Fibroblast of lung (primary cell): ENCODE results near the gene RBM28. TPM values are rescaled to one million over a fixed set of nuclear protein-coding genes. Genes with fewer than 3 reads are reported as not detected.

Experiments used
- DNase-seq, 2 donors: peaks; one replicate each; pipeline versions ENCODE4 v3.0.0 to v3.0.0-alpha.2; 2010; ENCODE audit warnings: low read depth in 2 of 2
- H2AFZ ChIP-seq: 2 replicates; pipeline ENCODE4 v1.5.1; 2012; ENCODE audit warnings: low read length, control low read depth, inconsistent platforms
- H3K27ac ChIP-seq: 2 replicates; pipeline ENCODE4 v1.5.1; 2011; ENCODE audit warnings: low read length, control low read depth; ENCODE audit not compliant: insufficient read depth
- H3K27me3 ChIP-seq: 2 replicates; pipeline ENCODE4 v1.5.1; 2011; ENCODE audit warnings: mild to moderate bottlenecking, low read length; ENCODE audit not compliant: control insufficient read depth, insufficient read depth
- H3K36me3 ChIP-seq: 2 replicates; pipeline ENCODE4 v1.5.1; 2011; ENCODE audit warnings: low read length; ENCODE audit not compliant: control insufficient read depth, insufficient read depth
- H3K4me1 ChIP-seq: 2 replicates; pipeline ENCODE4 v1.5.1; 2011; ENCODE audit warnings: low read length; ENCODE audit not compliant: control insufficient read depth, insufficient read depth; ENCODE audit errors: extremely low read depth
- H3K4me2 ChIP-seq: 2 replicates; pipeline ENCODE4 v1.5.1; 2011; ENCODE audit warnings: low read length, control low read depth; ENCODE audit not compliant: insufficient read depth; ENCODE audit errors: extremely low read depth
- H3K4me3 ChIP-seq, 4 experiments: fragments of 200-600 bp in 1 of 4; sonication (generic) in 1 of 4; replicated peaks in 1 of 4; 2 replicates each; pipeline ENCODE4 v1.5.1; 2011 to 2016; ENCODE audit warnings: low read length in 4 of 4, low read depth in 3 of 4, mild to moderate bottlenecking in 3 of 4, control low read depth in 2 of 4, inconsistent platforms in 1 of 4, mixed read lengths in 1 of 4; ENCODE audit not compliant: insufficient read depth in 1 of 4; ENCODE audit errors: control extremely low read depth in 1 of 4
- H3K79me2 ChIP-seq: 2 replicates; pipeline ENCODE4 v1.5.1; 2012; ENCODE audit warnings: mild to moderate bottlenecking, low read length, inconsistent platforms; ENCODE audit not compliant: control insufficient read depth, insufficient read depth
- H3K9ac ChIP-seq: 2 replicates; pipeline ENCODE4 v1.5.1; 2011; ENCODE audit warnings: mild to moderate bottlenecking, low read length, control low read depth; ENCODE audit not compliant: insufficient read depth
- H3K9me3 ChIP-seq: 2 replicates; pipeline ENCODE4 v1.5.1; 2012; ENCODE audit warnings: low read depth, low read length; ENCODE audit not compliant: control insufficient read depth, insufficient read depth
- H4K20me1 ChIP-seq: 2 replicates; pipeline ENCODE4 v1.5.1; 2011; ENCODE audit warnings: low read length; ENCODE audit not compliant: control insufficient read depth, insufficient read depth; ENCODE audit errors: extremely low read depth
- CTCF ChIP-seq, 2 donors: IDR thresholded peaks in 1 of 2; conservative IDR thresholded peaks in 1 of 2; 1 replicate in 1 of 2; 2 replicates in 1 of 2; pipeline ENCODE4 v1.5.1; 2011 to 2012; ENCODE audit warnings: low read length in 2 of 2, control low read depth in 1 of 2, inconsistent platforms in 1 of 2, low read depth in 1 of 2, mild to moderate bottlenecking in 1 of 2
- EZH2 ChIP-seq: IDR thresholded peaks from 2 replicates; pipeline ENCODE4 v1.5.1; 2012; ENCODE audit warnings: low read length, control low read depth, mild to moderate bottlenecking; ENCODE audit errors: missing control alignments
- polyA plus RNA-seq, 2 donors: library from polyadenylated mRNA; depleted of rRNA in 1 of 2; stranded (reverse) in 1 of 2; unstranded in 1 of 2; fragments of >200 nt; gene quantifications; 2 replicates each; pipeline ENCODE4 v1.2.1, GENCODE V29; 2011 to 2012; ENCODE audit warnings: missing spikeins in 1 of 2
- total RNA-seq: library from RNA; depleted of rRNA; stranded (reverse); fragments of >200 nt; gene quantifications from 2 replicates; pipeline ENCODE4 v1.2.1, GENCODE V29; 2014

The RBM28 gene
- total and polyA plus RNA-seq, 2 donors (not counting 1 experiment from before 2014, with no cell fraction given): 11.2 to 22.9 TPM

- Histone ChIP-seq H3K27me3 (peaks cover 22% of the 10 kb centered on the region), H3K4me1 (no peaks in the 10 kb centered on the region), H3K36me3 (no peaks in the 10 kb centered on the region), H3K9ac (no peak overlapping the region), H3K79me2 (no peaks in the 10 kb centered on the region), H2AFZ (no peak overlapping the region), H3K4me3 (no peak overlapping the region), H3K9me3 (no peaks in the 10 kb centered on the region), H3K4me2 (no peak overlapping the region), H3K27ac (no peak overlapping the region), H4K20me1 (no peaks in the 10 kb centered on the region)
- DNase-seq: no peak
- TF ChIP-seq EZH2: no peak
- no peak for TF ChIP-seq CTCF (conservative IDR thresholded peaks at IDR 0.05 in 1 of 2, IDR thresholded peaks at IDR 0.05 in 1 of 2; ENCODE audit: low read depth in 1 of 2, low read length in 2 of 2)
Observed at GRCh38 chr7:128370491-128370890, 26.8 kb upstream of the RBM28 start.

DNA sequence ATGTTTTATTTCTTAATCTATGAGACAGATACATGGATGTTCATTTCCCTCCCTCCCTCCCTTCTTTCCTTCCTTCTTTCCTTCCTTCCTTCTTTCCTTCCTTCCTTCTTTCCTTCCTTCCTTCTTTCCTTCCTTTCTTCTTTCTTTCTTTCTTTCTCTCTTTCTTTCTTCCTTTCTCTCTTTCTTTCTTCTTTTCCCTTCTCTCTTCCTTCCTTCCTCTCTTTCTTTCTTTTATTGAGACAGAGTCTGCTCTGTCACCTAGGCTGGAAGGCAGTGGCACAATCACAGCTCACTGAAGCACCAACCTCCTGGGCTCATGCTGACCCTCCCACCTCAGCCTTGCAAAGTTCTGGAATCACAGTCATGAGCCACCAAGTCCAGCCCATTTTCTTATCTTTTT lies 23.3 kb upstream of the RBM28 start:
- no peaks in the 10 kb centered on the region for H4K20me1 ChIP-seq
- no peaks in the 10 kb centered on the region for H3K36me3 ChIP-seq
- H3K79me2 ChIP-seq: no peaks in the 10 kb centered on the region
- H3K4me2 ChIP-seq: no peak overlapping the region
- no peak overlapping the region for H3K4me3 ChIP-seq
- no peak overlapping the region for H2AFZ ChIP-seq
- peaks cover 31% of the 10 kb centered on the region for H3K27me3 ChIP-seq
- no peak for DNase-seq
- no peaks in the 10 kb centered on the region for H3K9me3 ChIP-seq
- no peak for TF ChIP-seq EZH2
- no peak for TF ChIP-seq CTCF (conservative IDR thresholded peaks at IDR 0.05 in 1 of 2, IDR thresholded peaks at IDR 0.05 in 1 of 2; ENCODE audit: low read depth in 1 of 2, low read length in 2 of 2)
- no peaks in the 10 kb centered on the region for H3K4me1 ChIP-seq
- H3K27ac ChIP-seq: no peak overlapping the region
- H3K9ac ChIP-seq: no peak overlapping the region

GRCh38 chr7:128366300-128366699 lies 22.6 kb upstream of the RBM28 start:
- no peak overlapping the region for H3K27ac ChIP-seq
- no peak for TF ChIP-seq CTCF (conservative IDR thresholded peaks at IDR 0.05 in 1 of 2, IDR thresholded peaks at IDR 0.05 in 1 of 2; ENCODE audit: low read depth in 1 of 2, low read length in 2 of 2)
- TF ChIP-seq EZH2: no peak
- peaks cover 31% of the 10 kb centered on the region for H3K27me3 ChIP-seq

More at GRCh38 chr7:128366300-128366699, 22.6 kb upstream of the RBM28 start:
- Histone ChIP-seq H3K79me2 (no peaks in the 10 kb centered on the region), H2AFZ (no peak overlapping the region), H3K9me3 (no peaks in the 10 kb centered on the region), H3K36me3 (no peaks in the 10 kb centered on the region), H3K4me1 (no peaks in the 10 kb centered on the region), H3K4me3 (no peak overlapping the region), H4K20me1 (no peaks in the 10 kb centered on the region), H3K4me2 (no peak overlapping the region), H3K9ac (no peak overlapping the region)
- DNase-seq: no peak
